GM12874 (cell line): ENCODE results near the gene DRD3.

Source experiments
- TF ChIP-seq, protein P1 (sequence below): IDR thresholded peaks from 2 replicates; pipeline ENCODE4 v1.5.1; 2011; ENCODE audit warnings: low read depth, mild to moderate bottlenecking, control low read depth, low read length, moderate library complexity; ENCODE audit not compliant: insufficient read depth

Gene DRD3

GRCh38 chr3:114110439-114110838 lies 68.4 kb downstream of the DRD3 start:
- TF ChIP-seq, protein P1, sequence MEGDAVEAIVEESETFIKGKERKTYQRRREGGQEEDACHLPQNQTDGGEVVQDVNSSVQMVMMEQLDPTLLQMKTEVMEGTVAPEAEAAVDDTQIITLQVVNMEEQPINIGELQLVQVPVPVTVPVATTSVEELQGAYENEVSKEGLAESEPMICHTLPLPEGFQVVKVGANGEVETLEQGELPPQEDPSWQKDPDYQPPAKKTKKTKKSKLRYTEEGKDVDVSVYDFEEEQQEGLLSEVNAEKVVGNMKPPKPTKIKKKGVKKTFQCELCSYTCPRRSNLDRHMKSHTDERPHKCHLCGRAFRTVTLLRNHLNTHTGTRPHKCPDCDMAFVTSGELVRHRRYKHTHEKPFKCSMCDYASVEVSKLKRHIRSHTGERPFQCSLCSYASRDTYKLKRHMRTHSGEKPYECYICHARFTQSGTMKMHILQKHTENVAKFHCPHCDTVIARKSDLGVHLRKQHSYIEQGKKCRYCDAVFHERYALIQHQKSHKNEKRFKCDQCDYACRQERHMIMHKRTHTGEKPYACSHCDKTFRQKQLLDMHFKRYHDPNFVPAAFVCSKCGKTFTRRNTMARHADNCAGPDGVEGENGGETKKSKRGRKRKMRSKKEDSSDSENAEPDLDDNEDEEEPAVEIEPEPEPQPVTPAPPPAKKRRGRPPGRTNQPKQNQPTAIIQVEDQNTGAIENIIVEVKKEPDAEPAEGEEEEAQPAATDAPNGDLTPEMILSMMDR = no peak

DNA sequence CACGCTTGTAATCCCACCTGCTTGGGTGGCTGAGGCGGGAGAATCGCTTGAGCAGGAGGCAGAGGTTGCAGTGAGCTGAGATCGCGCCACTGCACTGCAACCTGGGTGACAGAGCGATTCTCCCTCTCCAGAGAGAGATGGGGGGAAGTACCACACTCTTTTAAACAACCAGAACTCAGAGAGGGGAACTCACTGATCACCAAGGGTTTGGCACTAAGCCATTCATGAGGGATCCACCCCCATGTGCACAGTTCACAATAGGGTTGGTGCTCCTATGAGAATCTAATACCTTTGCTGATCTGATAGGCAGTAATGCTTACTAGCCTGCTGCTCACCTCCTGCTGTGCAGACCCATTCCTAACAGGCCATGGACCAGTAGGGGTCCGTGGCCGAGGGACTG lies 70.7 kb downstream of the DRD3 start:
- TF ChIP-seq, protein P1 = no peak

GRCh38 chr3:114104414-114104813 lies 74.4 kb downstream of the DRD3 start:
- TF ChIP-seq, protein P1 = no peak

GRCh38 chr3:114103858-114104257 lies 75.0 kb downstream of the DRD3 start:
- TF ChIP-seq, protein P1 = no peak

- TF ChIP-seq, protein P1 = no peak
Observed at GRCh38 chr3:114103181-114103580, 75.7 kb downstream of the DRD3 start.

DNA sequence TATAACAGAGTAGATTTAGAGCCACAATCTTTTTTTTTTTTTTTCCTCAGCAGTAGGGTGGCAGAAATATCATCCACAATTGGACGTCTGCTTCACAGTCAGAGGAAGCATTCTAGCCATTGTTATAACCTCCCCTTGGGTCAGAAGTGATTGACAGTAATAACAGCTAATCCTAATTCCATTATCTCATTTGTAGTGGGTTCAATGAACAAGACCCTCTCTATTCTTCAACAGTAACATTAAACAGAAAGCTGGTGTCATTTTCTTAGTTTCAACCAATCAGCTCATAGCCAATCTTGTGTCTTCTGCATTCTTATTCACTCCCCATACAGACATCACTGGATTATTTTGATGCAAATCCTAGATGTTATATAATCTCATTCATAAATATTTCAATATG lies 77.8 kb downstream of the DRD3 start:
- TF ChIP-seq, protein P1 = no peak

- TF ChIP-seq, protein P1 = no peak
Observed at GRCh38 chr3:114095796-114096195, 83.1 kb downstream of the DRD3 start.

DNA sequence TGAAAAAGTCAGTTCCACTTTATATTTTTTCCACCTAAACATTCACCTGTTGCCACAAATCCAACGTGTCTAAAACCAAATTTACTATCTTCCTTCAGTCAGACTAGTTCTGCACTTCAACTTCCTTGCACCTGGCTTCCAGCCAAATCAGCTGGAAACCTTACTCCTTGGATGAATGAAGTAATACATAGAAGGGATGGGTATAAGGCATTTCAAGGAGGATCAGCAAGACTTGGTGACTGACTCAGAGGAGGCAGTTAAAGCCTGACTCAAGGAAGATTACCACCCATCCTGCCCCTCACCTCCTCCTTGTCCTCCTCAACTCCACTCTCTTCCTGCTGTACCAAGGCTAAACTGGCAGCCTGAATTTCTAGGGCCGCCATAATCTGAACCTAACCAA lies 85.3 kb downstream of the DRD3 start:
- TF ChIP-seq, protein P1 = no peak
